Measurements from ENCODE around the gene ZNF768. TPM values are rescaled to one million over a fixed set of nuclear protein-coding genes. Genes with fewer than 3 reads are reported as not detected.

The ZNF768 gene
- total RNA-seq, result 31.4 and 34.0 TPM in 2 replicates

GRCh38 chr16:30526137-30526822, at the start of gene ZNF768:
TSS of gene ZNF768 (minus strand) at chr16:30526566. CDS start at chr16:30526413, 153 bp downstream.

GRCh38 chr16:30571445-30572322, 45.3 kb upstream of the ZNF768 start, which contains the start of gene ZNF688:
TSS of gene ZNF688 (minus strand) at chr16:30571714. CDS start at chr16:30571629, 85 bp downstream.

GRCh38 chr16:30557957-30558788, 31.8 kb upstream of the ZNF768 start, which contains the start of gene ZNF764:
TSS of gene ZNF764 (minus strand) at chr16:30558374. CDS start at chr16:30558182, 192 bp downstream.

GRCh38 chr16:30534368-30535105, 8.2 kb upstream of the ZNF768 start, which contains the start of gene ZNF747:
TSS of gene ZNF747 (minus strand) at chr16:30534858. CDS start at chr16:30534679, 179 bp downstream.

Other genes with a start within 250 kb of the ZNF768 start
- gene CD2BP2, start 171.3 kb downstream of the ZNF768 start, total RNA-seq, result 46.3 and 53.2 TPM in 2 replicates
- gene TBC1D10B, start 156.1 kb downstream of the ZNF768 start, total RNA-seq, result 40.4 and 40.9 TPM in 2 replicates
- gene MYL11, start 151.8 kb downstream of the ZNF768 start, total RNA-seq, result 21.2 TPM in 1 of 2 replicates, not detected in the other
- gene SEPTIN1, start 144.0 kb downstream of the ZNF768 start, total RNA-seq, result 0.32 TPM in 1 of 2 replicates, not detected in the other
- gene ZNF48, start 131.1 kb downstream of the ZNF768 start, total RNA-seq, result 9.6 and 10.1 TPM in 2 replicates
- gene ZNF771, start 119.0 kb downstream of the ZNF768 start, total RNA-seq, result 14.0 and 26.6 TPM in 2 replicates
- gene DCTPP1, start 96.5 kb downstream of the ZNF768 start, total RNA-seq, result 12.5 and 34.5 TPM in 2 replicates
- gene SEPHS2, start 80.7 kb downstream of the ZNF768 start, total RNA-seq, result 27.3 and 34.8 TPM in 2 replicates
- not detected in 2 replicates for gene ITGAL, start 53.8 kb downstream of the ZNF768 start, total RNA-seq
- 10.5 and 14.0 TPM in 2 replicates for gene ZNF747, start 8.3 kb upstream of the ZNF768 start, total RNA-seq
- 7.1 and 17.6 TPM in 2 replicates for gene ZNF764, start 31.8 kb upstream of the ZNF768 start, total RNA-seq
- gene ZNF688, start 45.1 kb upstream of the ZNF768 start, total RNA-seq, result 7.7 and 10.6 TPM in 2 replicates
- gene ZNF785, start 59.1 kb upstream of the ZNF768 start, total RNA-seq, result 2.2 and 9.3 TPM in 2 replicates
- gene ZNF689, start 83.8 kb upstream of the ZNF768 start, total RNA-seq, result 6.3 and 9.3 TPM in 2 replicates
- 18.5 and 27.5 TPM in 2 replicates for gene PRR14, start 124.4 kb upstream of the ZNF768 start, total RNA-seq
- 28.4 and 40.0 TPM in 2 replicates for gene FBRS, start 131.9 kb upstream of the ZNF768 start, total RNA-seq
- 14.7 and 25.2 TPM in 2 replicates for gene SRCAP, start 172.6 kb upstream of the ZNF768 start, total RNA-seq
- 22.7 and 24.2 TPM in 2 replicates for gene PHKG2, start 221.9 kb upstream of the ZNF768 start, total RNA-seq
- 0.40 and 3.0 TPM in 2 replicates for gene CFAP119, start 235.5 kb upstream of the ZNF768 start, total RNA-seq
- 49.6 and 90.0 TPM in 2 replicates for gene RNF40, start 235.8 kb upstream of the ZNF768 start, total RNA-seq

Measured in epithelial cell of alveolus of lung (primary cell).